GM12878 (cell line): ENCODE measurements around the gene POU3F3. TPM values are rescaled to one million over a fixed set of nuclear protein-coding genes. Genes with fewer than 3 reads are reported as not detected.

ENCODE experiments used
- ASH2L ChIP-seq: fragments of 300-600, 200-600 bp; sonication (generic); IDR thresholded peaks from 2 replicates; pipeline ENCODE4 v1.6.1; 2017; ENCODE audit warnings: low read depth, mild to moderate bottlenecking, borderline replicate concordance
- BHLHE40 ChIP-seq, 2 experiments: fragments of 450-650 bp in 1 of 2; IDR thresholded peaks; 2 replicates each; pipeline ENCODE4 v1.6.1; 2011 to 2017; ENCODE audit warnings: low read depth in 2 of 2, borderline replicate concordance in 1 of 2, improper control_type of control experiment in 1 of 2, low read length in 1 of 2, mild to moderate bottlenecking in 1 of 2
- CBX3 ChIP-seq: fragments of 200-600 bp; sonication (generic); IDR thresholded peaks from 2 replicates; pipeline ENCODE4 v1.6.1; 2016; ENCODE audit warnings: low read depth, borderline replicate concordance
- EZH2 ChIP-seq: IDR thresholded peaks from 2 replicates; pipeline ENCODE4 v1.6.1; 2012; ENCODE audit warnings: low read depth, mild to moderate bottlenecking, control low read depth, inconsistent platforms, low read length, borderline replicate concordance; ENCODE audit not compliant: control insufficient read depth
- IKZF1 ChIP-seq: fragments of 450-650 bp; conservative IDR thresholded peaks from 2 replicates; pipeline ENCODE4 v1.6.1; 2017; ENCODE audit warnings: antibody characterized with exemption, mild to moderate bottlenecking
- KLF5 ChIP-seq: fragments of 450-650 bp; IDR thresholded peaks from 2 replicates; pipeline ENCODE4 v1.6.1; 2014; ENCODE audit warnings: mild to moderate bottlenecking; ENCODE audit not compliant: partially characterized antibody
- NFYB ChIP-seq: IDR thresholded peaks from 2 replicates; pipeline ENCODE4 v1.6.1; 2011; ENCODE audit warnings: low read depth, mild to moderate bottlenecking, low read length, improper control_type of control experiment, moderate library complexity; ENCODE audit not compliant: insufficient read depth
- PML ChIP-seq: IDR thresholded peaks from 2 replicates; pipeline ENCODE4 v1.6.1; 2012; ENCODE audit warnings: low read length, inconsistent platforms
- POU2F2 ChIP-seq: IDR thresholded peaks from 3 replicates; pipeline ENCODE4 v1.6.1; 2011; ENCODE audit warnings: low read depth, mild to moderate bottlenecking, low read length, borderline replicate concordance
- RFX5 ChIP-seq: IDR thresholded peaks from 2 replicates; pipeline ENCODE4 v1.6.1; 2011; ENCODE audit warnings: low read depth, low read length, improper control_type of control experiment
- SMC3 ChIP-seq: IDR thresholded peaks from 2 replicates; pipeline ENCODE4 v1.6.1; 2011; ENCODE audit warnings: low read length, improper control_type of control experiment, borderline replicate concordance
- YY1 ChIP-seq: IDR thresholded peaks from 2 replicates; pipeline ENCODE4 v1.6.1; 2011; ENCODE audit warnings: low read depth, mild to moderate bottlenecking, low read length
- polyA plus RNA-seq, 11 experiments: library from polyadenylated mRNA; depleted of rRNA in 4 of 11; unstranded in 6 of 11; stranded (reverse) in 5 of 11; fragments of >200 nt; fragmentation: Nextera tagmentation in 4 of 11; fragmentation: Illumina TruSeq in 1 of 11; extraction: Ambion mirVana in 4 of 11; extraction: Trizol in 1 of 11; gene quantifications; 1 replicate in 1 of 11; 2 replicates in 10 of 11; pipeline versions ENCODE4 v1.2.1 to v1.2.3, GENCODE V29; 2011 to 2016; ENCODE audit warnings: inconsistent platforms in 2 of 11, missing spikeins in 2 of 11, low read depth in 1 of 11
- total RNA-seq, 4 experiments: library from RNA; depleted of rRNA in 3 of 4; stranded (reverse); fragments of >200 nt in 3 of 4; fragmentation: Illumina TruSeq in 1 of 4; extraction: Trizol in 1 of 4; gene quantifications; 2 replicates each; pipeline versions ENCODE4 v1.2.1 to v1.2.3, GENCODE V29; 2013 to 2021
- TF ChIP-seq, protein P1 (sequence below): fragments of 450-650 bp; IDR thresholded peaks from 2 replicates; pipeline ENCODE4 v1.6.1; 2018; ENCODE audit warnings: mild to moderate bottlenecking, low read depth, moderate library complexity; ENCODE audit not compliant: partially characterized antibody
- TF ChIP-seq, protein P2 (sequence below), 3 experiments: IDR thresholded peaks in 2 of 3; conservative IDR thresholded peaks in 1 of 3; 2 replicates each; pipeline ENCODE4 v1.5.1; 2011; ENCODE audit warnings: low read depth in 3 of 3, low read length in 3 of 3, mild to moderate bottlenecking in 3 of 3, control low read depth in 2 of 3, moderate library complexity in 2 of 3, inconsistent platforms in 1 of 3, mixed read lengths in 1 of 3; ENCODE audit not compliant: control insufficient read depth in 2 of 3, insufficient read depth in 1 of 3; ENCODE audit errors: extremely low read depth in 1 of 3
- TF ChIP-seq, protein P3 (sequence below): IDR thresholded peaks from 2 replicates; pipeline ENCODE4 v1.6.1; 2012; ENCODE audit warnings: mild to moderate bottlenecking, low read depth, low read length

POU3F3 gene
- total and polyA plus RNA-seq, 10 of the 15 experiments (the other 5 are each of a cell fraction or from before 2014, with no cell fraction given) = not detected

DNA sequence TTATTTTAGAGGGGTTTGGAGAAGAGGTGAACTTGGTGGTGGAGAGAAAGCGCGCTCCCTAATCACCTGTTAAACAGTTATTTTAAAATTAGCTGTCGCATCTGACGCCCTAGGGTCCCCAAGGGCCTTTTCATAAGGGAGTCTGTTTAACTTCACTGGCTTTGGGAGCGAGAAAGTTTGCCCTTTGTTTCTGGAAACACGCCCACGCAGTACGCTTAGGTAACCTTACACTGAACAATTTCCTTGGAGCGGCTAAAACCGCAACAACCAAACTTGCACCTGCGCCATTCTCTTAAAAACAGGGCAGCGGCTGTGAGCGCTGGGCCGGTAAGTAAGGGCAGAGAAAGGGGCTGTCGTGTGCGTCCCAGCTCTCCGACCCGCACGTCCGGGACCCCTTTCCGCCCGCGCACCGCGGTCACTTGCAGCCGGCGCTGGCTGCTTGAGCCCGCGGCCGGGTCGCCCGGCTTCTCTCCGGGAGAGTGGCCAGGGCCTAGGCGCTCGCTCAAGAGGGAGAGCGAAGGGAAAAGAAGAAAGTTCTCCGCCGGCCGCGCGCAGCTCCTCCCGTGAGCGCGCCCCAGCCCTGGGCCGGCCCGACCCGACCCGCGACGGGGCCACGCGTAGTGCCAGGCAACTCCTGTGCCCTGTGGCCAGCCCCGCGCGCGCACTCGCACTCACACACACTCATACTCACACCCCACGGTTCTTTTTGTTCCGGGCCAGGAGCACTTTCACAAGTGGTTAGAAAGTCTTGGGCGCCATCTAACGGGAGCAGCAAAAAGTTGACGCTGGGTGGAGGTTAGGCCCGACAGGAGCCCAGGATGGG is 19.2 kb downstream of the POU3F3 start (continued):
- TF ChIP-seq, protein P1, sequence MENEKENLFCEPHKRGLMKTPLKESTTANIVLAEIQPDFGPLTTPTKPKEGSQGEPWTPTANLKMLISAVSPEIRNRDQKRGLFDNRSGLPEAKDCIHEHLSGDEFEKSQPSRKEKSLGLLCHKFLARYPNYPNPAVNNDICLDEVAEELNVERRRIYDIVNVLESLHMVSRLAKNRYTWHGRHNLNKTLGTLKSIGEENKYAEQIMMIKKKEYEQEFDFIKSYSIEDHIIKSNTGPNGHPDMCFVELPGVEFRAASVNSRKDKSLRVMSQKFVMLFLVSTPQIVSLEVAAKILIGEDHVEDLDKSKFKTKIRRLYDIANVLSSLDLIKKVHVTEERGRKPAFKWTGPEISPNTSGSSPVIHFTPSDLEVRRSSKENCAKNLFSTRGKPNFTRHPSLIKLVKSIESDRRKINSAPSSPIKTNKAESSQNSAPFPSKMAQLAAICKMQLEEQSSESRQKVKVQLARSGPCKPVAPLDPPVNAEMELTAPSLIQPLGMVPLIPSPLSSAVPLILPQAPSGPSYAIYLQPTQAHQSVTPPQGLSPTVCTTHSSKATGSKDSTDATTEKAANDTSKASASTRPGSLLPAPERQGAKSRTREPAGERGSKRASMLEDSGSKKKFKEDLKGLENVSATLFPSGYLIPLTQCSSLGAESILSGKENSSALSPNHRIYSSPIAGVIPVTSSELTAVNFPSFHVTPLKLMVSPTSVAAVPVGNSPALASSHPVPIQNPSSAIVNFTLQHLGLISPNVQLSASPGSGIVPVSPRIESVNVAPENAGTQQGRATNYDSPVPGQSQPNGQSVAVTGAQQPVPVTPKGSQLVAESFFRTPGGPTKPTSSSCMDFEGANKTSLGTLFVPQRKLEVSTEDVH = no peak
- TF ChIP-seq, protein P2, sequence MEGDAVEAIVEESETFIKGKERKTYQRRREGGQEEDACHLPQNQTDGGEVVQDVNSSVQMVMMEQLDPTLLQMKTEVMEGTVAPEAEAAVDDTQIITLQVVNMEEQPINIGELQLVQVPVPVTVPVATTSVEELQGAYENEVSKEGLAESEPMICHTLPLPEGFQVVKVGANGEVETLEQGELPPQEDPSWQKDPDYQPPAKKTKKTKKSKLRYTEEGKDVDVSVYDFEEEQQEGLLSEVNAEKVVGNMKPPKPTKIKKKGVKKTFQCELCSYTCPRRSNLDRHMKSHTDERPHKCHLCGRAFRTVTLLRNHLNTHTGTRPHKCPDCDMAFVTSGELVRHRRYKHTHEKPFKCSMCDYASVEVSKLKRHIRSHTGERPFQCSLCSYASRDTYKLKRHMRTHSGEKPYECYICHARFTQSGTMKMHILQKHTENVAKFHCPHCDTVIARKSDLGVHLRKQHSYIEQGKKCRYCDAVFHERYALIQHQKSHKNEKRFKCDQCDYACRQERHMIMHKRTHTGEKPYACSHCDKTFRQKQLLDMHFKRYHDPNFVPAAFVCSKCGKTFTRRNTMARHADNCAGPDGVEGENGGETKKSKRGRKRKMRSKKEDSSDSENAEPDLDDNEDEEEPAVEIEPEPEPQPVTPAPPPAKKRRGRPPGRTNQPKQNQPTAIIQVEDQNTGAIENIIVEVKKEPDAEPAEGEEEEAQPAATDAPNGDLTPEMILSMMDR (IDR thresholded peaks at IDR 0.05 in 2 of 3, conservative IDR thresholded peaks at IDR 0.05 in 1 of 3; ENCODE audit: control insufficient read depth in 2 of 3, extremely low read depth in 1 of 3, insufficient read depth in 1 of 3, low read depth in 3 of 3, low read length in 3 of 3) = peak; percentile 62 to 70 (median 62)
- TF ChIP-seq IKZF1 (0 out of 2 replicates have a peak, but pooled peaks have one; percentile 13), CBX3 (no peak), RFX5 (no peak), EZH2 (peak; percentile 12; the same call in 1 of the 2 replicates), PML (no peak), SMC3 (peak; percentile 57), NFYB (no peak), BHLHE40 (IDR thresholded peaks at IDR 0.05; ENCODE audit: borderline replicate concordance in 1 of 2, low read depth in 2 of 2, low read length in 1 of 2) (0 out of 4 replicates have a peak, but pooled peaks of 1 of the 2 experiments have one; percentile 9), KLF5 (no peak), YY1 (no peak), POU2F2 (no peak), ASH2L (no peak)
- TF ChIP-seq, protein P3, sequence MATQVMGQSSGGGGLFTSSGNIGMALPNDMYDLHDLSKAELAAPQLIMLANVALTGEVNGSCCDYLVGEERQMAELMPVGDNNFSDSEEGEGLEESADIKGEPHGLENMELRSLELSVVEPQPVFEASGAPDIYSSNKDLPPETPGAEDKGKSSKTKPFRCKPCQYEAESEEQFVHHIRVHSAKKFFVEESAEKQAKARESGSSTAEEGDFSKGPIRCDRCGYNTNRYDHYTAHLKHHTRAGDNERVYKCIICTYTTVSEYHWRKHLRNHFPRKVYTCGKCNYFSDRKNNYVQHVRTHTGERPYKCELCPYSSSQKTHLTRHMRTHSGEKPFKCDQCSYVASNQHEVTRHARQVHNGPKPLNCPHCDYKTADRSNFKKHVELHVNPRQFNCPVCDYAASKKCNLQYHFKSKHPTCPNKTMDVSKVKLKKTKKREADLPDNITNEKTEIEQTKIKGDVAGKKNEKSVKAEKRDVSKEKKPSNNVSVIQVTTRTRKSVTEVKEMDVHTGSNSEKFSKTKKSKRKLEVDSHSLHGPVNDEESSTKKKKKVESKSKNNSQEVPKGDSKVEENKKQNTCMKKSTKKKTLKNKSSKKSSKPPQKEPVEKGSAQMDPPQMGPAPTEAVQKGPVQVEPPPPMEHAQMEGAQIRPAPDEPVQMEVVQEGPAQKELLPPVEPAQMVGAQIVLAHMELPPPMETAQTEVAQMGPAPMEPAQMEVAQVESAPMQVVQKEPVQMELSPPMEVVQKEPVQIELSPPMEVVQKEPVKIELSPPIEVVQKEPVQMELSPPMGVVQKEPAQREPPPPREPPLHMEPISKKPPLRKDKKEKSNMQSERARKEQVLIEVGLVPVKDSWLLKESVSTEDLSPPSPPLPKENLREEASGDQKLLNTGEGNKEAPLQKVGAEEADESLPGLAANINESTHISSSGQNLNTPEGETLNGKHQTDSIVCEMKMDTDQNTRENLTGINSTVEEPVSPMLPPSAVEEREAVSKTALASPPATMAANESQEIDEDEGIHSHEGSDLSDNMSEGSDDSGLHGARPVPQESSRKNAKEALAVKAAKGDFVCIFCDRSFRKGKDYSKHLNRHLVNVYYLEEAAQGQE = no peak
